CD8-positive, alpha-beta memory T cell (primary cell): ENCODE results near the gene MOSPD3. TPM values are rescaled to one million over a fixed set of nuclear protein-coding genes. Genes with fewer than 3 reads are reported as not detected.
A peak's percentile ranks its signal among the peaks of the same experiment; 100 is the strongest.

ENCODE experiments used
- CTCF ChIA-PET: fragments of 350-600 bp; sonication (Branson Sonifier 250); formaldehyde crosslinking; loops from one replicate; lab custom pipeline; 2021; ENCODE audit warnings: antibody characterized with exemption; lab: Charles Lee
- POLR2A ChIA-PET: fragments of 350-600 bp; sonication (Branson Sonifier 250); formaldehyde crosslinking; loops from one replicate; lab custom pipeline; 2021; ENCODE audit warnings: antibody characterized with exemption; lab: Charles Lee
- DNase-seq, 5 donors: peaks; one replicate each; pipeline versions ENCODE4 v3.0.0 to v3.0.0-alpha.2; 2020 to 2022; ENCODE audit warnings: mixed read lengths in 1 of 5
- H3K27ac ChIP-seq: one replicate; pipeline ENCODE4 v1.7.0; 2013; ENCODE audit warnings: low read depth, mild to moderate bottlenecking, low read length, moderate library complexity
- H3K27me3 ChIP-seq: 2 replicates; pipeline ENCODE4 v1.7.0; 2013; ENCODE audit warnings: low read length, mild to moderate bottlenecking; ENCODE audit not compliant: insufficient read depth, poor library complexity, severe bottlenecking
- H3K36me3 ChIP-seq: 2 replicates; pipeline ENCODE4 v1.7.0; 2013; ENCODE audit warnings: mild to moderate bottlenecking, low read length, moderate library complexity; ENCODE audit not compliant: insufficient read depth
- H3K4me1 ChIP-seq: 2 replicates; pipeline ENCODE4 v1.7.0; 2013; ENCODE audit warnings: mild to moderate bottlenecking, low read length, moderate library complexity; ENCODE audit not compliant: insufficient read depth
- H3K4me3 ChIP-seq: 2 replicates; pipeline ENCODE4 v1.7.0; 2013; ENCODE audit warnings: mild to moderate bottlenecking, low read length
- H3K9me3 ChIP-seq: 2 replicates; pipeline ENCODE4 v1.7.0; 2013; ENCODE audit warnings: mild to moderate bottlenecking, low read length
- H3K27ac Mint-ChIP-seq, 8 donors: one replicate each; pipeline ENCODE4 v1.8.0; 2020 to 2021; ENCODE audit warnings: mixed read lengths in 8 of 8, mild to moderate bottlenecking in 6 of 8, inconsistent platforms in 3 of 8, moderate library complexity in 3 of 8
- H3K27me3 Mint-ChIP-seq, 2 donors: one replicate each; pipeline ENCODE4 v1.8.0; 2020 to 2021; ENCODE audit warnings: mixed read lengths in 2 of 2, mild to moderate bottlenecking in 1 of 2, moderate library complexity in 1 of 2
- H3K36me3 Mint-ChIP-seq, 3 donors: one replicate each; pipeline ENCODE4 v1.8.0; 2020 to 2021; ENCODE audit warnings: mixed read lengths in 3 of 3, inconsistent platforms in 1 of 3, mild to moderate bottlenecking in 1 of 3
- H3K4me1 Mint-ChIP-seq, 3 donors: one replicate each; pipeline ENCODE4 v1.8.0; 2020 to 2021; ENCODE audit warnings: mixed read lengths in 3 of 3, inconsistent platforms in 1 of 3, mild to moderate bottlenecking in 1 of 3
- H3K4me3 Mint-ChIP-seq, 7 donors: one replicate each; pipeline ENCODE4 v1.8.0; 2020 to 2021; ENCODE audit warnings: mixed read lengths in 7 of 7, mild to moderate bottlenecking in 6 of 7, moderate library complexity in 4 of 7, inconsistent platforms in 2 of 7
- H3K9me3 Mint-ChIP-seq, 5 donors: one replicate each; pipeline ENCODE4 v1.8.0; 2020 to 2022; ENCODE audit warnings: mixed read lengths in 5 of 5, mild to moderate bottlenecking in 3 of 5, moderate library complexity in 2 of 5, inconsistent platforms in 1 of 5
- polyA plus RNA-seq: library from polyadenylated mRNA; unstranded; fragments of 300-500 nt; fragmentation: Illumina TruSeq; gene quantifications from one replicate; pipeline ENCODE4 v1.2.3, GENCODE V29; 2021
- total RNA-seq, 2 experiments: library from RNA; stranded (reverse); gene quantifications; one replicate each; pipeline ENCODE4 v1.2.3, GENCODE V29; 2021

The MOSPD3 gene
- total and polyA plus RNA-seq, 3 experiments from 2014 or later, result 16.2 to 29.7 (median 16.3) TPM

DNA sequence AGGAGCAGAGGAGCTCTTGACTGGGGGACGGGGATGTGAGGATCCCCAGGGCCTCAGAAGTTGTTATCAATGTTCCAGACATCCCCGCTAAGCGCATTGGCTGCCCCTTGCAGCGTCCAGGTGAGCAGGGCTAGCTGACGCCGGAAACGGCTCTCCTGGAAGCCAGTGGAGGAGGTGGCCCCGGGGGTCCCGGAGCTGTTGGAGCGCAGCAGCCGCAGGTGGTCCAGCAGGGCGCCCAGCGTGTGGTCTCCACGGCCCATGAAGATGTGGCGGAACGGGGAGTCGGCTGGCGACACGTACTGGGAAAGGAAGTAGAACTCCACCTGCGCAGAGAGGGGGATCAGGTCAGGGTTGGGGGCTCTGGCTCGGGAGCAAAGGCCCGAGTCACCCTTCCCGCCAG, 8.5 kb downstream of the MOSPD3 start:
- Histone ChIP-seq H3K4me1 (peaks cover under 1% of the 10 kb centered on the region), H3K9me3 (no peaks in the 10 kb centered on the region), H3K27ac (no peak overlapping the region), H3K4me3 (no peak overlapping the region), H3K36me3 (no peaks in the 10 kb centered on the region), H3K27me3 (no peaks in the 10 kb centered on the region)
- Mint-ChIP-seq H3K27ac (no peak overlapping the region), H3K36me3 (peaks cover 0 to 8% (median 2%) of the 10 kb centered on the region in 3 donors), H3K27me3 (no peaks in the 10 kb centered on the region), H3K9me3 (no peaks in the 10 kb centered on the region), H3K4me1 (peaks cover 6 to 12% (median 7%) of the 10 kb centered on the region in 3 donors), H3K4me3 (peak overlapping the region in 1 of 7 donors; percentile 40)
- ChIA-PET POLR2A (no interaction called here), CTCF (interaction anchor here (1.0 kb wide), 1 partner anchor 12 kb away, joined by 4 read pairs; no protein-coding TSS in a partner anchor)
- no peak for DNase-seq

DNA sequence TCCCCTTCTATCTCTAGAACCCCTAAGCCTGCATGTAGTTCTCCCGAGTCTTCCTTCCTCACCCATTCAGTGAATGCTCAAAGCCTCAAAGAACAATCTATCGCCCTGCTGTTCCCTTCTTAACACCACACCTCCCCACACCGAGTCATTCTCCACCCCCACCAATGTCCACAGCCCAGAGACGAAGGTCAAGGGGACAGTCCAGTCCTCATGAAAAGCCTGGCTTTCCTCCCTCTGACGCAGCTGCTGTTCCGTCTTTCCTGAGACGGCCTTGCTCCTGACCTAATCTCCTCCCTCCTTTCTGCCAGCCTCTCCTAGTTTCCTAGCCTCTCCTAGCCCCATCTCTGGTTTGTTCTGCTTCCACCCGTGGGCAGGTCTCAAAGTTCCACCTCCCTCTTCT, 9.2 kb downstream of the MOSPD3 start:
- DNase-seq, result no peak
- Histone ChIP-seq H3K27ac (no peak overlapping the region), H3K36me3 (no peaks in the 10 kb centered on the region), H3K4me3 (no peak overlapping the region), H3K27me3 (no peaks in the 10 kb centered on the region), H3K9me3 (no peaks in the 10 kb centered on the region), H3K4me1 (peaks cover 7% of the 10 kb centered on the region)
- CTCF ChIA-PET, result no interaction called here
- Mint-ChIP-seq H3K36me3 (peaks cover 0 to 7% (median 0%) of the 10 kb centered on the region in 3 donors), H3K4me3 (no peak overlapping the region), H3K27me3 (no peaks in the 10 kb centered on the region), H3K9me3 (no peaks in the 10 kb centered on the region), H3K4me1 (peaks cover 13 to 18% (median 14%) of the 10 kb centered on the region in 3 donors), H3K27ac (peak overlapping the region in 2 of 8 donors; percentile 9 to 19)
- POLR2A ChIA-PET, result no interaction called here

DNA sequence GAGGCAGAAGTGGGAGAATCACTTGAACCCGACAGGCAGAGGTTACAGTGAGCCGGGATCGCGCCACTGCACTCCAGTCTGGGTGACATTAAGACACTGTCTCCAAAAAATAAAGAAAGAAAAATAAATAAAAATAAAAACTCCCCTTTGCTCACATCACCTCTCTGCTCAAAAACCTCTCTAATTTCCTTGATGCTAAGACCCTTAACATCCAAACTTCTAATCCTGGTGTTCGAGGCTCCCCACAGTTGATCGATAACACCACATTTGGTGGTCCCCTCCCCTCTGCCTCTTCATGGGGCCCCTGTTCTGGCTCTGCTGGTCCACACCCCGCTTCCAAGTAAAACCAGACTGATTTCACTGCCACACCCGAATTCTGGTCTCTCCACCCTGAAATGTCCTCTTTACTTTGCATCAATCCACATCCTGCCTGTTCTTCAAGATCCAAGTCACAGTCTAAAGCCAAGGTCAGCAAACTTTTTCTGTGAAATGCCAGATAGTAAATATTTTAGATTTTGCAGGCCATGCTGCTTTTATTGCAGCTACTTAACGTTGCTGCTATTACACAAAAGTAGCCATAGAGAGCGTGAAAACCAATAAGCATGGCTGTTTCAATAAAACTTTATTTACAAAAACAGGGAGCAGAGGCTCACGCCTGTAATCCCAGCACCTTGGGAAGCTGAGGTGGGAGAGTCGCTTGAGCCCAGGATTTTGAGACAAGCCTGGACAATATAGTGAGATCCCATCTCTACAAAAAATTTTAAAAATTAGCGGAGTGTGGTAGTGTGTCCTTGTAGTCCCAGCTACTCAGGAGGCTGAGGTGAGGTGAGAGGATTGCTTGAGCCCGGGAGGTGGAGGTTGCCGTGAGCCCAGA, 11.8 kb downstream of the MOSPD3 start:
- Mint-ChIP-seq H3K27me3 (no peaks in the 10 kb centered on the region), H3K9me3 (no peaks in the 10 kb centered on the region), H3K4me3 (peak overlapping the region in 1 of 7 donors; percentile 5), H3K4me1 (peaks cover 16 to 30% (median 27%) of the 10 kb centered on the region in 3 donors), H3K27ac (peak overlapping the region in 2 of 8 donors; percentile 53 to 63), H3K36me3 (peaks cover 0 to 7% (median 0%) of the 10 kb centered on the region in 3 donors)
- ChIA-PET CTCF (interaction anchor here (1.4 to 1.6 kb wide), 2 partner anchors 10 to 12 kb away, joined by 3 to 6 read pairs; partner anchors contain the start of gene MOSPD3), POLR2A (interaction anchor here (0.7 kb wide), 1 partner anchor 43 kb away, joined by 3 read pairs; no protein-coding TSS in a partner anchor)
- Histone ChIP-seq H3K27me3 (no peaks in the 10 kb centered on the region), H3K4me3 (no peak overlapping the region), H3K9me3 (no peaks in the 10 kb centered on the region), H3K27ac (no peak overlapping the region), H3K4me1 (peaks cover 16% of the 10 kb centered on the region), H3K36me3 (no peaks in the 10 kb centered on the region)
- no peak for DNase-seq

DNA sequence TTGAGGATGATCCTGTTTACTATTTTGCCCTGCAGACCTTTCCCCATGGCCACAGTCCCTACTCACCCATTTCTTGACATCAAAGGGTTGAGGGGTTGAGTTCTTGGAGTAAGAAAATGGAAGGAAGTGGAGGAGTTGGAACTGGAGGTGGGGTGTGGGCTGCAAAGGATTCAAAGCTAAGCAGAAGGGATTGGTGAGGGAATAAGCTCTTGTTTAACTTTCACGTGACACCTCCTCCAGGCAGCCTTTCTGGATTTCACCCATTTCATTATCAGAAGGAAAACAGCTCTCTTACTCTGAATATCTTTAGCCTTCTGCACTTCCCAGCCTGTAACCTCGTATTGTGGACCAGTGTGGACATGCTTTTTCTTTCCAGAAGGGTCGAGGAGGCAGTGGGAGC, 13.7 kb downstream of the MOSPD3 start:
- Histone ChIP-seq H3K9me3 (no peaks in the 10 kb centered on the region), H3K4me1 (peaks cover 16% of the 10 kb centered on the region), H3K27ac (no peak overlapping the region), H3K27me3 (no peaks in the 10 kb centered on the region), H3K4me3 (peak overlapping the region; percentile 73), H3K36me3 (no peaks in the 10 kb centered on the region)
- Mint-ChIP-seq H3K27ac (peak overlapping the region; percentile 58 to 89 (median 85)), H3K36me3 (peaks cover 0 to 4% (median 0%) of the 10 kb centered on the region in 3 donors), H3K9me3 (no peaks in the 10 kb centered on the region), H3K4me1 (peaks cover 20 to 38% (median 33%) of the 10 kb centered on the region in 3 donors), H3K4me3 (peak overlapping the region; percentile 69 to 82 (median 77)), H3K27me3 (no peaks in the 10 kb centered on the region)
- CTCF ChIA-PET, result interaction anchor here (0.9 to 2.2 kb wide), 11 partner anchors 13 to 79 kb away, joined by 3 to 10 read pairs (median 5); partner anchors contain the start of genes FBXO24, LRCH4, MOSPD3 and POP7
- POLR2A ChIA-PET, result interaction anchor here (1.0 to 1.9 kb wide), 7 partner anchors 14 to 249 kb away, joined by 3 to 9 read pairs (median 5); partner anchors contain the start of genes GNB2, MEPCE, MOSPD3 and SRRT
- no peak for DNase-seq

DNA sequence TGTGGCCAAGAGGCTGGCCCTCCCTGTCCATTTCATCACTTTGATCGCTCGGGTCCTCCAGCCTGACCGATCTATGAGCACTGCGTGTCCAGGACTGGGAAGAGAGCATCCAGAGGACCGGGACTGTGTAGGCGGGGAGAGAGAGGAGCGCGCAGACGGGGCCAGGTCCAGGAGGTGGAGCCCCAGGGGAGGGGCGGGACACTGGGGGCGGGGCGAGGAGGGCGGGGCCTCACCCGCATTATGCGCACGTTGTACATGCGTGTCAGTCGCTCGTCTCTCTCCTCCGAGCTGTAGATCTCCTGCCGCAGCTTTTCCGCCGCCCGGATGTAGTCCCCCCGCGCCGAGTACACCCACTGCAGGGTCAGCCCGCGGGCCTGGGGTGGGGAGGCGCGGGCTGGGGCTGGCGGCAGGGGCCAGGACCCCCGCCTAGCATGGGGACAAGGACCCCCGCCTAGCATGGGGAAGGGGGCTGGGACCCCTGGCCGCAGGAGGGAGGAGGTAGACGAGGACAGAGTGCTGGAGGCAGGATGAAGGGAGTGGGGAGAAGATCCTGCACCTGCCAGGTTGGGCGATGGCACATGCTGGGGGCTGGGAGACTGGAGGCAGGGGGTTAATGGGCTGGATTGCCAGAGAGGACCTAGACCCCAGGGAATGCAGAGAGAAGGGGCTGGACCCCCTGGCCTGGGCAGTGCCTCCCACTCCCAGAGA, 14.3 kb downstream of the MOSPD3 start:
- ChIA-PET CTCF (interaction anchor here (0.9 to 2.2 kb wide), 12 partner anchors 14 to 96 kb away, joined by 3 to 10 read pairs (median 5); partner anchors contain the start of genes FBXO24, LRCH4, MOSPD3 and POP7), POLR2A (interaction anchor here (1.0 to 1.9 kb wide), 7 partner anchors 14 to 248 kb away, joined by 3 to 9 read pairs (median 5); partner anchors contain the start of genes GNB2, MEPCE, MOSPD3 and SRRT)
- Histone ChIP-seq H3K27ac (peak overlapping the region; percentile 54), H3K4me3 (peak overlapping the region; percentile 81), H3K9me3 (no peaks in the 10 kb centered on the region), H3K36me3 (no peaks in the 10 kb centered on the region), H3K4me1 (peaks cover 16% of the 10 kb centered on the region), H3K27me3 (no peaks in the 10 kb centered on the region)
- Mint-ChIP-seq H3K27me3 (no peaks in the 10 kb centered on the region), H3K9me3 (no peaks in the 10 kb centered on the region), H3K4me3 (peak overlapping the region; percentile 69 to 82 (median 77)), H3K4me1 (peaks cover 20 to 40% (median 33%) of the 10 kb centered on the region in 3 donors), H3K36me3 (peaks cover 0 to 1% (median 0%) of the 10 kb centered on the region in 3 donors), H3K27ac (peak overlapping the region; percentile 58 to 88 (median 82))
- DNase-seq, result peak; percentile 80 to 93 (median 83)

DNA sequence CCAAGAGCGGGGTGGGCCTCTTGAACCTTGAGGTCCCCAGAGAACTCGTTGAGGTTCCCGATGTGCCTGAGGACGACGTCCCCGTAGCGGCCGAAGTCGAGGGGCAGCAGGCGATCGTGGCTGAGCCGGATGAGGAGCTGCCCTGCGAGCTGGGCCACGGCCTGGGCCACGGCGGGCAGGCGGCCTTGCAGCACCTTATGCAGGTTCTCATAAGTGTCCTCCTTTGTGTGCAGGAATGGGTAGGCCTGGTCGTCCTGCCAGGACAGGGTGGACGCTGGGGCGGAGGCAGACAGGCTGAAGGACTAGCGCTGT, 14.9 kb downstream of the MOSPD3 start:
- peak overlapping the region; percentile 54 for H3K27ac ChIP-seq

DNA sequence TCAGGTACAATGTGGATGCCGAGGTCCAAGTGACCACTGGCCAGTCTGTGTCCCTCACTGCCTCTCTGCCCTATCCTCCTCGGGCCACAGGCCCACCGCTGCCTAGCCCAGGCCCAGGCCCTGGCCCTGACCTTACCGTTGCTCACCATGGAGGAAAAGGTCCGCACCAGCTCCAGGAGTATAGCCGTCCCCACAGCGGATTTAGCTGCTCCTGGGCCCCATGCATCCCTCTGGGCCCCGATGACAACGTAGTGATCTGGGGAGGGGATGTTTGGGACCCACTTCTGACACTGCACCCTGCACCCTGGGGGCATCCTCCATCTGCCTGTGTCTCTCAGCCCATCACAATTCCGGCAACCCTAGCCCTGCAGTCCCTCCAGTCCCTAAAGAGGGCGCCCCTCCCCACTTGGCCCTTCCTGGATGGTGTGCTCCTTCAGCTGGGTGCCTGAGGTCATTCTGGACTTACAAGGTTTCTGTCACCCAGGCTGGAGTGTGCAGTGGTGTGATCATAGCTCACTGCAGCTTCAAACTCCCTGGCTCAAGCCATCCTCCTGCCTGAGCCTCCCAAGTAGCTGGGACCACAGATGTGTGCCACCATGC, 16.9 kb downstream of the MOSPD3 start:
- ChIA-PET POLR2A (interaction anchor here (0.9 to 1.5 kb wide), 2 partner anchors 17 kb away, joined by 3 to 4 read pairs; partner anchors contain the start of gene MOSPD3), CTCF (interaction anchor here (0.8 to 1.7 kb wide), 3 partner anchors 10 to 76 kb away, joined by 3 to 9 read pairs (median 7); partner anchors contain the start of genes MOSPD3 and POP7)
- Histone ChIP-seq H3K4me3 (no peak overlapping the region), H3K27me3 (no peaks in the 10 kb centered on the region), H3K9me3 (no peaks in the 10 kb centered on the region), H3K36me3 (no peaks in the 10 kb centered on the region), H3K27ac (no peak overlapping the region), H3K4me1 (peaks cover 22% of the 10 kb centered on the region)
- Mint-ChIP-seq H3K36me3 (peaks cover 0 to 1% (median 0%) of the 10 kb centered on the region in 3 donors), H3K4me3 (no peak overlapping the region), H3K27me3 (peaks cover 0 to 2% of the 10 kb centered on the region in 2 donors), H3K4me1 (peaks cover 27 to 52% (median 43%) of the 10 kb centered on the region in 3 donors), H3K9me3 (peaks cover 0 to 1% (median 0%) of the 10 kb centered on the region in 5 donors), H3K27ac (peak overlapping the region in 6 of 8 donors; percentile 15 to 88 (median 44))
- DNase-seq, result no peak

More for the DNA sequence above, 14.9 kb downstream of the MOSPD3 start:
- Mint-ChIP-seq H3K4me3 (peak overlapping the region in 6 of 7 donors; percentile 31 to 77 (median 66)), H3K27ac (peak overlapping the region; percentile 58 to 94 (median 84)), H3K4me1 (peaks cover 20 to 42% (median 35%) of the 10 kb centered on the region in 3 donors), H3K36me3 (no peaks in the 10 kb centered on the region), H3K9me3 (no peaks in the 10 kb centered on the region), H3K27me3 (no peaks in the 10 kb centered on the region)
- Histone ChIP-seq H3K36me3 (no peaks in the 10 kb centered on the region), H3K9me3 (no peaks in the 10 kb centered on the region), H3K4me1 (peaks cover 16% of the 10 kb centered on the region), H3K4me3 (peak overlapping the region; percentile 81), H3K27me3 (no peaks in the 10 kb centered on the region)
- ChIA-PET CTCF (interaction anchor here (0.6 to 2.2 kb wide), 10 partner anchors 14 to 96 kb away, joined by 3 to 10 read pairs (median 5); partner anchors contain the start of genes MOSPD3 and POP7), POLR2A (interaction anchor here (1.0 to 1.9 kb wide), 7 partner anchors 15 to 248 kb away, joined by 3 to 9 read pairs (median 5); partner anchors contain the start of genes GNB2, MEPCE, MOSPD3 and SRRT)
- DNase-seq, result no peak
